ENCODE results near the gene MAP6. TPM values are rescaled to one million over a fixed set of nuclear protein-coding genes. Genes with fewer than 3 reads are reported as not detected.

MAP6 gene
- total and polyA plus RNA-seq, 2 of the 13 experiments (the other 11 are each of a cell fraction or from before 2014, with no cell fraction given) = 0.04 TPM; not detected in 1

GRCh38 chr11:75563978-75564552 lies 104.8 kb downstream of the MAP6 start (continued):
- TF ChIP-seq ZNF512 (CRISPR knock-in tag; IDR thresholded peaks at IDR 0.05) = no peak
- no peak for TF ChIP-seq ONECUT2 (CRISPR knock-in tag; IDR thresholded peaks at IDR 0.05)
- peak; percentile 81; the same call in 1 of the 2 replicates for TF ChIP-seq ZNF790 (CRISPR knock-in tag; IDR thresholded peaks at IDR 0.05; ENCODE audit: borderline replicate concordance)
- no peak for TF ChIP-seq PAF1 (CRISPR knock-in tag; IDR thresholded peaks at IDR 0.05)
- TF ChIP-seq NFKBIZ (CRISPR knock-in tag; IDR thresholded peaks at IDR 0.05) = no peak
- TF ChIP-seq SRF (IDR thresholded peaks at IDR 0.05; ENCODE audit: low read depth, low read length) = no peak
- TF ChIP-seq ZC3H13 (CRISPR knock-in tag; IDR thresholded peaks at IDR 0.05) = no peak
- no peak for TF ChIP-seq ZBTB21 (CRISPR knock-in tag; IDR thresholded peaks at IDR 0.05)
- TF ChIP-seq ZNF709 (CRISPR knock-in tag; IDR thresholded peaks at IDR 0.05) = 0 out of 2 replicates have a peak, but pooled peaks have one; percentile 34
- TF ChIP-seq ZNF280B (CRISPR knock-in tag; IDR thresholded peaks at IDR 0.05; ENCODE audit: borderline replicate concordance) = no peak
- no peak for TF ChIP-seq DBP (CRISPR knock-in tag; IDR thresholded peaks at IDR 0.05; ENCODE audit: not compliant biosample characterization)
- 0 out of 2 replicates have a peak, but pooled peaks have one; percentile 50 for TF ChIP-seq ATF1 (CRISPR knock-in tag; IDR thresholded peaks at IDR 0.05)
- TF ChIP-seq TBX3 (IDR thresholded peaks at IDR 0.05; ENCODE audit: borderline replicate concordance) = no peak
- no peak for TF ChIP-seq ZNF609 (CRISPR knock-in tag; IDR thresholded peaks at IDR 0.05; ENCODE audit: borderline replicate concordance)
- no peak for TF ChIP-seq GFI1 (CRISPR knock-in tag; IDR thresholded peaks at IDR 0.05; ENCODE audit: borderline replicate concordance)
- no peak for TF ChIP-seq FOXO1 (CRISPR knock-in tag; IDR thresholded peaks at IDR 0.05)
- no peak for TF ChIP-seq ZNF510 (CRISPR knock-in tag; IDR thresholded peaks at IDR 0.05; ENCODE audit: low read depth)
- TF ChIP-seq TOPORS (CRISPR knock-in tag; IDR thresholded peaks at IDR 0.05) = no peak
- TF ChIP-seq ZNF484 (CRISPR knock-in tag; IDR thresholded peaks at IDR 0.05; ENCODE audit: borderline replicate concordance, low read depth) = no peak
- TF ChIP-seq ZBTB14 (CRISPR knock-in tag; IDR thresholded peaks at IDR 0.05) = no peak
